SK-MEL-5 (cell line): ENCODE measurements around the gene VMP1. TPM values are rescaled to one million over a fixed set of nuclear protein-coding genes. Genes with fewer than 3 reads are reported as not detected.

Experiments
- small RNA-seq, 2 experiments: library from RNA; depleted of rRNA; stranded (forward); fragments of <200 nt; gene quantifications; one replicate each; pipeline ENCODE3, GENCODE V24; 2014
- total RNA-seq: library from RNA; depleted of rRNA; stranded (reverse); fragments of >200 nt; shearing (Covaris generic); gene quantifications from 2 replicates; pipeline ENCODE4 v1.2.3, GENCODE V29; 2014; rRNA removed

VMP1 gene
- total RNA-seq, 1 experiment from 2014 or later, result 568 TPM

Small RNA genes within 50 kb of the gene (small RNA-seq; reads per million reads assigned to genes)
- gene AC040904.1 (0 to 0.14 reads per million in 2 experiments), gene RNU6-450P (0 reads per million in 2 experiments)

Other genes with a start within 250 kb of the VMP1 start
- gene DHX40, start 142.0 kb upstream of the VMP1 start, total RNA-seq, result 144 and 151 TPM in 2 replicates
- gene CLTC, start 87.8 kb upstream of the VMP1 start, total RNA-seq, result 471 and 485 TPM in 2 replicates
- 104 and 125 TPM in 2 replicates for gene PTRH2, start 224 bp upstream of the VMP1 start, total RNA-seq
- 7.3 and 7.4 TPM in 2 replicates for gene TUBD1, start 185.3 kb downstream of the VMP1 start, total RNA-seq
- 29.6 TPM in 2 replicates for gene RPS6KB1, start 185.5 kb downstream of the VMP1 start, total RNA-seq